ENCODE measurements around the gene CHFR.
"Not testable (repeated sequence)": the region's sequence is repeated elsewhere in the genome, so short reads cannot be mapped to it uniquely, and the experiment has no call there.

The CHFR gene

GRCh38 chr12:132814232-132814631 is 73.2 kb downstream of the CHFR start:
- Histone ChIP-seq H3K9me2 (ENCODE audit: low read depth, low read length) (no peaks in the 10 kb centered on the region), H3K9ac (ENCODE audit: low read length) (no peak overlapping the region), H3K4me3 (ENCODE audit: low read depth, low read length, poor library complexity, severe bottlenecking) (no peak overlapping the region), H3K4me2 (ENCODE audit: low read length) (no peak overlapping the region), H3K36me3 (ENCODE audit: insufficient read depth, low read length) (peaks cover 57% of the 10 kb centered on the region), H3K4me1 (ENCODE audit: insufficient read depth, low read length, severe bottlenecking) (no peaks in the 10 kb centered on the region), H3K27me3 (ENCODE audit: insufficient read depth, low read length) (no peaks in the 10 kb centered on the region), H3K27ac (ENCODE audit: low read depth, low read length, poor library complexity, severe bottlenecking) (no peak overlapping the region), H2AFZ (ENCODE audit: low read length) (no peak overlapping the region), H3K79me2 (ENCODE audit: insufficient read depth, low read length) (no peaks in the 10 kb centered on the region), H4K20me1 (ENCODE audit: insufficient read depth, low read length) (no peaks in the 10 kb centered on the region), H3F3A (ENCODE audit: insufficient read depth, low read length) (no peaks in the 10 kb centered on the region), H3K9me3 (ENCODE audit: low read length) (no peaks in the 10 kb centered on the region)
- no peak for TF ChIP-seq EZH2 (IDR thresholded peaks at IDR 0.05; ENCODE audit: borderline replicate concordance, low read length)
- TF ChIP-seq, protein P1, sequence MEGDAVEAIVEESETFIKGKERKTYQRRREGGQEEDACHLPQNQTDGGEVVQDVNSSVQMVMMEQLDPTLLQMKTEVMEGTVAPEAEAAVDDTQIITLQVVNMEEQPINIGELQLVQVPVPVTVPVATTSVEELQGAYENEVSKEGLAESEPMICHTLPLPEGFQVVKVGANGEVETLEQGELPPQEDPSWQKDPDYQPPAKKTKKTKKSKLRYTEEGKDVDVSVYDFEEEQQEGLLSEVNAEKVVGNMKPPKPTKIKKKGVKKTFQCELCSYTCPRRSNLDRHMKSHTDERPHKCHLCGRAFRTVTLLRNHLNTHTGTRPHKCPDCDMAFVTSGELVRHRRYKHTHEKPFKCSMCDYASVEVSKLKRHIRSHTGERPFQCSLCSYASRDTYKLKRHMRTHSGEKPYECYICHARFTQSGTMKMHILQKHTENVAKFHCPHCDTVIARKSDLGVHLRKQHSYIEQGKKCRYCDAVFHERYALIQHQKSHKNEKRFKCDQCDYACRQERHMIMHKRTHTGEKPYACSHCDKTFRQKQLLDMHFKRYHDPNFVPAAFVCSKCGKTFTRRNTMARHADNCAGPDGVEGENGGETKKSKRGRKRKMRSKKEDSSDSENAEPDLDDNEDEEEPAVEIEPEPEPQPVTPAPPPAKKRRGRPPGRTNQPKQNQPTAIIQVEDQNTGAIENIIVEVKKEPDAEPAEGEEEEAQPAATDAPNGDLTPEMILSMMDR (IDR thresholded peaks at IDR 0.05; ENCODE audit: low read length): no peak

DNA sequence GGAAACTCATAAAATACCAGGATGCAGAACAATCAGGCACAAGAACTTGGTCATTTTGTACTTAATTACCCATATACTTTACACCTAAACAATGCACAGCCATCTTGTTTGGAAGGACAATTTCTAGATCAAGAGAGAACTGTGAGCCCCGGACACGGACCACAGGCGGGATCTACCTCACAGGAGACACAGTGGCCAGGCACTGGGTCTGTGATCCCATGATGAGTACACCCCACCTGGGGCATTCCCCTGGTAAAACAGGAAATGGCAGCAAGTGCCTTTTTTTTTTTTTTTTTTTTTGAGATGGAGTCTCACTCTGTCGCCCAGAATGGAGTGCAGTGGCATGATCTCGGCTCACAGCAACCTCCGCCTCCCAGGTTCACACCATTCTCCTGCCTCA is 74.0 kb downstream of the CHFR start:
- peaks cover 54% of the 10 kb centered on the region for H3K36me3 ChIP-seq (ENCODE audit: insufficient read depth, low read length)
- no peak for TF ChIP-seq EZH2 (IDR thresholded peaks at IDR 0.05; ENCODE audit: borderline replicate concordance, low read length)
- TF ChIP-seq, protein P1 (IDR thresholded peaks at IDR 0.05; ENCODE audit: low read length): no peak
- no peak overlapping the region for H3K27ac ChIP-seq (ENCODE audit: low read depth, low read length, poor library complexity, severe bottlenecking)
- H2AFZ ChIP-seq (ENCODE audit: low read length): no peak overlapping the region
- no peaks in the 10 kb centered on the region for H3K9me2 ChIP-seq (ENCODE audit: low read depth, low read length)
- no peaks in the 10 kb centered on the region for H3K79me2 ChIP-seq (ENCODE audit: insufficient read depth, low read length)
- no peaks in the 10 kb centered on the region for H3F3A ChIP-seq (ENCODE audit: insufficient read depth, low read length)
- H3K27me3 ChIP-seq (ENCODE audit: insufficient read depth, low read length): no peaks in the 10 kb centered on the region
- H3K4me3 ChIP-seq (ENCODE audit: low read depth, low read length, poor library complexity, severe bottlenecking): no peak overlapping the region
- no peaks in the 10 kb centered on the region for H3K9me3 ChIP-seq (ENCODE audit: low read length)
- no peak overlapping the region for H3K9ac ChIP-seq (ENCODE audit: low read length)
- H3K4me1 ChIP-seq (ENCODE audit: insufficient read depth, low read length, severe bottlenecking): no peaks in the 10 kb centered on the region
- H3K4me2 ChIP-seq (ENCODE audit: low read length): no peak overlapping the region
- H4K20me1 ChIP-seq (ENCODE audit: insufficient read depth, low read length): no peaks in the 10 kb centered on the region

DNA sequence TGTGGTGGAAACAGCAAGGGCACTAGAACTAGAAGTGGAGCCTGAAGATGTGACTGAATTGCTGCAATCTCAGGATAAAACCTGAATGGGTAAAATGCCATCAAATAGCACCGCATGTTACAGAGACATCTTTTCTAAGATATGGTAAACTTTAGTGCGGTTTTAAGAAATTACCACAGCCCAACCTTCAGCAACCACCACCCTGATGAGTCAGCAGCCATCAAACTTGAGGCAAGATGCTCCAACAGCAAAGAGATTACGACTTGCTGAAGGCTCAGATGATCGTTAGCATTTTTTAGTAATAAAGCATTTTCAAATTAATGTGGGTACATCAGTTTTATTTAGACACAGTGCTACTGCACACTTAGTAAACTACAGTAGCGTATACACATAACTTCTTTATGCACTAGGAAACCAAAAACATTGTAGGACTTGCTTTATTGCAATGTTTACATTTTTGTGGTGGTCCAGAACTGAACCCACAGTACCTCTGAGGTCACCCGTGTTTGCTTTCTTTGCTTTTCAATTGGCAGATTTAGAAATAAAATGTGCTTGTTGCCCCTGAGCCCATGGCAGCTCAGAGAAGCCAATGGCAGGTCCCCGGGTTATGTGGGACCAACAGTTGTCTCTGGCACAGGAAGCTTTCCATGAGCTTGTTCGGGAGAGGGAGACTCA is 74.6 kb downstream of the CHFR start:
- H3K36me3 ChIP-seq (ENCODE audit: insufficient read depth, low read length): peaks cover 54% of the 10 kb centered on the region
- no peak overlapping the region for H3K9ac ChIP-seq (ENCODE audit: low read length)
- no peaks in the 10 kb centered on the region for H3K4me1 ChIP-seq (ENCODE audit: insufficient read depth, low read length, severe bottlenecking)
- no peaks in the 10 kb centered on the region for H3K9me2 ChIP-seq (ENCODE audit: low read depth, low read length)
- no peaks in the 10 kb centered on the region for H3K27me3 ChIP-seq (ENCODE audit: insufficient read depth, low read length)
- H3K79me2 ChIP-seq (ENCODE audit: insufficient read depth, low read length): no peaks in the 10 kb centered on the region
- no peaks in the 10 kb centered on the region for H3F3A ChIP-seq (ENCODE audit: insufficient read depth, low read length)
- no peak overlapping the region for H3K4me3 ChIP-seq (ENCODE audit: low read depth, low read length, poor library complexity, severe bottlenecking)
- H3K4me2 ChIP-seq (ENCODE audit: low read length): no peak overlapping the region
- TF ChIP-seq, protein P1 (IDR thresholded peaks at IDR 0.05; ENCODE audit: low read length): no peak
- no peak for TF ChIP-seq EZH2 (IDR thresholded peaks at IDR 0.05; ENCODE audit: borderline replicate concordance, low read length)
- no peaks in the 10 kb centered on the region for H3K9me3 ChIP-seq (ENCODE audit: low read length)
- H2AFZ ChIP-seq (ENCODE audit: low read length): no peak overlapping the region
- no peak overlapping the region for H3K27ac ChIP-seq (ENCODE audit: low read depth, low read length, poor library complexity, severe bottlenecking)
- H4K20me1 ChIP-seq (ENCODE audit: insufficient read depth, low read length): no peaks in the 10 kb centered on the region

GRCh38 chr12:132809391-132809790 is 78.0 kb downstream of the CHFR start:
- peaks cover 52% of the 10 kb centered on the region for H3K36me3 ChIP-seq (ENCODE audit: insufficient read depth, low read length)
- not testable (repeated sequence) for H2AFZ ChIP-seq (ENCODE audit: low read length); H3K27me3 ChIP-seq (ENCODE audit: insufficient read depth, low read length); H3K9ac ChIP-seq (ENCODE audit: low read length); H3K4me3 ChIP-seq (ENCODE audit: low read depth, low read length, poor library complexity, severe bottlenecking); H3K4me2 ChIP-seq (ENCODE audit: low read length); H3F3A ChIP-seq (ENCODE audit: insufficient read depth, low read length); H3K27ac ChIP-seq (ENCODE audit: low read depth, low read length, poor library complexity, severe bottlenecking); H3K4me1 ChIP-seq (ENCODE audit: insufficient read depth, low read length, severe bottlenecking); H3K79me2 ChIP-seq (ENCODE audit: insufficient read depth, low read length); H4K20me1 ChIP-seq (ENCODE audit: insufficient read depth, low read length); H3K9me3 ChIP-seq (ENCODE audit: low read length); H3K9me2 ChIP-seq (ENCODE audit: low read depth, low read length)
